NCI-H1105 treated with DMSO at 0.1 percent for 48 hours (cell line): ENCODE data around the gene PSMD8.
"Not testable (repeated sequence)": the region's sequence is repeated elsewhere in the genome, so short reads cannot be mapped to it uniquely, and the experiment has no call there.

Experiments
- DNase-seq: peaks from one replicate; lab custom pipeline; 2025; lab: John Stamatoyannopoulos, UW

PSMD8 gene

DNA sequence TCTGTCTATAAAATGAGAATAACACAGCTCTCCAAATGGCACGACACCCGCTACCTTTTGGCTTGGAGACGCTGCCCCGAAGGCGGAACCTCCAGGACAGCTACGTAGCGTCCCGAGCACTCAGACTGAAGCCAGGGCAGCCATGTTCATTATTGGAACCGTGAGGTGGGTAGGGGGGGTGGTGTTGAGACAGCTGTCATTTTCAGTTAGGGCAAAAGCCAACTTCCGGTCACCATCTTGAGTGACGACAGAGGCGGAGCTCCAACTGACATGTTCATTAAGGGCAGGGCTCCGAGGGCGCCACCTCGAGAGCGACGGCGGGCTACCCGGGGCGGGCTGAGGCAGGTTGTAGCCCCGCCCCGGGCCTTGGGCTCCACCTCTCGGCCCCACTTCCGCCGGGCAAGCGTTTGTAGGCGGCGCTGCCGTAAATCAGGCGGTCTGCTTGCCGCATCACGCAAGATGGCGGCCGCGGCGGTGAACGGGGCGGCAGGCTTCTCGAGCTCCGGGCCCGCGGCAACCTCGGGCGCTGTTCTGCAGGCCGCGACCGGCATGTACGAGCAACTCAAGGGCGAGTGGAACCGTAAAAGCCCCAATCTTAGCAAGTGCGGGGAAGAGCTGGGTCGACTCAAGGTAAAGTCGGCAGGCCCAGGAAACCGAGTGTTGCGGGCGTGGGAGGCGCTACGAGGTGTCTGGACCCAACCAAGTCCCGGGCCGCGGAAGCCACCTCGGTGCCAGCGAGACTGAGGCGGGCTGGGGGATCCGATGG is at the start of gene PSMD8:
PSMD8 (plus strand) TSS at position 240 of the 766 bp plus-strand sequence; CDS start at position 271, 31 bp downstream.
- DNase-seq, result peak; percentile 99

DNA sequence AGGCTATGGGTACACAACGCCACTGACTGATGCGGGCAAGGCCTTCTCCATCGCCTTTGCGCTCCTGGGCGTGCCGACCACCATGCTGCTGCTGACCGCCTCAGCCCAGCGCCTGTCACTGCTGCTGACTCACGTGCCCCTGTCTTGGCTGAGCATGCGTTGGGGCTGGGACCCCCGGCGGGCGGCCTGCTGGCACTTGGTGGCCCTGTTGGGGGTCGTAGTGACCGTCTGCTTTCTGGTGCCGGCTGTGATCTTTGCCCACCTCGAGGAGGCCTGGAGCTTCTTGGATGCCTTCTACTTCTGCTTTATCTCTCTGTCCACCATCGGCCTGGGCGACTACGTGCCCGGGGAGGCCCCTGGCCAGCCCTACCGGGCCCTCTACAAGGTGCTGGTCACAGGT is 47.8 kb upstream of the PSMD8 start:
- no peak for DNase-seq

DNA sequence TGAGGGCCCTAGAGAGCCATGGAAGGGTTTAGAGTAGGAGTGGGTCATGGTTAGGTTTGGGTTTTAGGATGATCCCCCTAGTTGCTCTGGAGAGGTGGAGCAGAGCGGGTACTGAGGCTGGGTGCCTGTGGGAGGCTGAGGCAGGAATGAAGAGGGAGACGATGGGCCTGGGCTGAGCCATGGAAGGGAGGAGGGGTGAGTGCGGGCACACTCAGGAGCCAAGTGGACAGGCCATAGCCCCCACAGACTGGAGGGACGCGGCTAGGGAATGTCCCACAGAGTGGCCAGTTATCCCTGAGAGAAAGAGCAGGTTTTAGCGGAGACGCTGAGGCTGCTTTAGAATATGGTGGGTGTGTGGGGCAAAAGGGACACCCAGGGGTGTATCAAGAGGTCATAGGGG is 44.7 kb upstream of the PSMD8 start:
- DNase-seq, result no peak

DNA sequence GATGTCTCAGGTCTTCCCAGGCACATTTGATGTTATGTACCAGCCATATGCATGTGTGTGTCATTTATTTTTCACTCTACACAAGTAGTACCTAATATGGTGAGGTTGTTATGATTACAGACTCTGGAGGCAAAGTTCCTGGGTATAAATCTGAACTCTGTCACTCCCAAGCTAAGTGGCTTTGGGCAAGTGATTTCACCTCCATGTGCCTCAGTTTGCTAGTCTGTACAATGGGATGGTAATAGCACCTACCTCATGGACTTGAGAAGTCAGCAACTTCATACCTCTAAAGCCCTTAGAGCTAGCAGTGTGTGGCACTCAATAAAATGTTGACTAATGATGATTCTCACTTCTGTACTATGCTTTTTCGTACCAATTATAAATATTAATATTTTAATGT is 42.6 kb upstream of the PSMD8 start:
- DNase-seq, result no peak

DNA sequence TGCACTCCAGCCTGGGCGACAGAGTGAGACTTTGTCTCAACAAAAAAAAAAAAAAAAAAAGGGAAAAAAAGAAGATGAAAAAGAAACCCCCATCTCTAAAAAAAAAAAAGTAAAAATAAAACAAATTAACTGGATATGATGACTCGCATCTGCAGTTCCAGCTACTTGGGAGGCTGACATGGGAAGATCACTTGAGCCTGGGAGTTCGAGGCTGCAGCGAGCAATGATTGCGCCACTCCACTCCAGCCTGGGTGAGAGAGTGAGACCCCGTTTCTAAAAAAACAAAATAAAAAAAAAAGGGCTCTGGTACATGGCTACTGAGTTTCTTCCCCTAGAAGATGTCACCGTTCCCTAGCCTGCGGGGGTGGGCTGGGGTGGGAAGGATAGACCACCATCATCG is 41.1 kb upstream of the PSMD8 start:
- DNase-seq, result no peak

DNA sequence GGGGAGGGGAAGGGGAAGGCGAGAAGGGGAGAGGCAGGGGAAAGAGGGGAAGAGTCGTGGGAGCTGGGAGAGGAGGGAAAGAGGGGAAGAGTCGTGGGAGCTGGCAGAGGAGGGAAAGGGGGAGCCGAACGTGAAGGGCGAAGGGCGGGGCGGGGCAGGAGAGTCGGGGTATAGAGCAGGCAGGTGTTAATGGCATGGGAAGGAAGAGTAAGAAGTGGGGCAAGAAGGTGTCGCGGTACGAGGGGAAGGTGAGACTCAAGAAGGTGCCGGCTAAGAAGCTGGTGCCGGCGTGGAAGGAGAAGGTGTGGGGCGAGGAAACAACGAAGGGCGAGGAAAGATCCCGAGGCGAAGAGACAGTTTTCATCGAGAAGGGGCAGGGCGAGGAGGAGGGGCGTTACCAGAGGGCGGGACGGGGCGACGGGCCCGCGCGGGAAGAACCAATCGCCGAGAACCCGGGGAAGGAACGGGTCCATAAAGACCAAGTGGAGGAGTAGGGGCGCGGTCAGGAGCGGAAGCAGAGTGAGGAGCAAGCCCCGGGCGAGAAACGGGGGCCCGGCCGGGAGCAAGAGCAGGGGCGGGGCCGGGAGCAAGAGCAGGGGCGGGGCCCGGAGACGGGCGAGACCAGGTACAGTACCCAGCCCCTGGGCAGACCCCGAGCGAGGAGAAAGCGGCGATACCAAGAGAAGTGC is 38.3 kb upstream of the PSMD8 start:
- DNase-seq, result peak; percentile 96

DNA sequence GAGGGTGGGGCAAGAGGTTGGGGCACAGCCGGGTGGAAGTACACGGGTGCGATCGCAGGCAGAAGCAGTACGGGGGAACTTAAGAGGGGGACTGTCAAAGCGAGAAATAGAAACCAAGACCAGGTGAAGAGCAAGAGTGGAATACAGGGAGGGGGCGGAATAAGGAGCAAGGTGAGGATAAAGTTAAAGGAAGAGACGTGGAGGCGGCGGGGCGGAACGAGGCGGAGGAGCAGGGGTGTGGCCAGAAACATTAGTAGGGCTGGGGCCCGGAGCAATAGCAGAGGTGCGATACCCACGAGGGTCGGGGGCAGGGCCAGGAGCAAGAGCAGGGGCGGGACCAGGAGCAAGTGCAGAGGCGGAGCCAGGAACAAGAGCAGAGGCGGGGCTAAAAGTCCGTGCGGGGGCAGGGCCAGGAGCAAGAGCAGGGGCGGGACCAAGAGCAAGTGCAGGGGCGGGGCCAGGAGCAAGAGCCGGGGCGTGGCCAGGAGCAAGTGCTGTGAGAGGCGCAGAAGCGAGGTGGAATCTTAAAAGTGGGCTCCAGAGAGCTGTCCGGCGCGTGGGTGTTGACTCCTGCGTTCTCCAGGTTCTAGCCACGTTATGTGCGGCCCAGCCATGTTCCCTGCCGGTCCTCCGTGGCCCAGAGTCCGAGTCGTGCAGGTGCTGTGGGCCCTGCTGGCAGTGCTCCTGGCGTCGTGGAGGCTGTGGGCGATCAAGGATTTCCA is 37.6 kb upstream of the PSMD8 start:
- peak; percentile 94 for DNase-seq

DNA sequence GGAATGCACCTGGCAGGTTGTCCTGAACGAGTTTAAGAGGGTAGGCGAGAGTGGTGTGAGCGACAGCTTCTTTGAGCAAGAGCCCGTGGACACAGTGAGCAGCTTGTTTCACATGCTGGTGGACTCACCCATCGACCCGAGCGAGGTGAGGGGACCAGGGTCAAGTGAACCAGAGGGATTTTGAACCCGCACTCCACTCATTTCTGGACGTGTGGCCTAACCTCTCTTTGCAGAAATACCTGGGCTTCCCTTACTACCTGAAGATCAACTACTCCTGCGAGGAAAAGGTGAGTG is 37.1 kb upstream of the PSMD8 start:
- DNase-seq, result no peak

DNA sequence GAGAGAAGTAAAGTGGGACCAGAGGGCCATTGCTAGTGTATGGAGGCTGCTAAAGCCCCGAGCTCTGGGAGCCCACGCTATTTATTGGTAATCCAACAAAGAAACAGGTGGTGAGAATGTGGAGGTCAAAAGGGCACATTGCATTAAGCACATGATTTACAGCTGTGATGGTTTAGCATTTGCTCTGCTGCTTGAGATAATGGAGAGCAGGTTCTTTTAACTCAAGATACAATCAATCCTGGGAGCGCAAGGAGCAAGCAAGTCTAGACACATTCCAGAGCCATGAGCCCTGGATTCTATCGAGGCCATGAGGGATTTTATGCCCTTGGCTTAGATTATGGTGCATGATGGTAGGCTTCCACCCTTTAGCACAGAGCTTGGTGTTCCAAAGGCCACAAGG is 35.4 kb upstream of the PSMD8 start:
- not testable (repeated sequence) for DNase-seq

DNA sequence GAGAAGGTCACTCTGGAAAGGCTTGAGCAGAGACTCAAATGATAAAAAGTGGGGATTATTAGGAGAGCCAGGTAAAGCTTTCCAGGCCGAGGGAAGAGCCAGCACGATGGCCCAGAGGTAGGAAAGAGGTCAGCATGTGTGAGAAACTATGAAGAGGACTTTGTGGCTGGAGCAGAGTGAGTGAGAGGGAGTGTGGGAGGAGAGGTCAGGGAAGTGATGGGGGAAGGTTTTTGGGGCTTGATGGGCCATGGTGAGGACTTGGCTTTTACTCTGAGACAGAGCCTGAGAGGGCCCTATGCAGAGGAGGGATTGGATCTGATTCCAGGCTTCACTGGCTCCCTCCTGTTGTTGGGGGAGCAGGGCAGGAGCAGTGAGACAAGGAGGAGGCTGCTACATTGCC is 33.4 kb upstream of the PSMD8 start:
- no peak for DNase-seq

DNA sequence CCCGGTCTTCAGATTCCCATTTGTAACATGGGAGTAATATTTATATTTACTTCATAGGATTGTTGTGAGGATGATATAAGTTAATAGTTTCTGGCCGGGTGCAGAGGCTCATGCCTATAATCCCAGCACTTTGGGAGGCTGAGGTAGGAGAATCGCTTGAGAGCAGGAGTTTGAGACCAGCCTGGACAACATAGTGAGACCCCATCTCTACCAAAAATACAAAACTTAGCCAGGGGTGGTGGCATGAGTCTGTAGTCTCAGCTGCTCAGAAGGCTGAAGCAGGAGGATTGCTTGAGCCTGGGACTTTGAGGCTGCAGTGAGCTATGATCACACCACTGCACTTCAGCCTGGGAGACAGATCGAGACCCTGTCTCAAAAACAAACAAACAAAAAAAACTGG is 27.5 kb upstream of the PSMD8 start:
- no peak for DNase-seq

DNA sequence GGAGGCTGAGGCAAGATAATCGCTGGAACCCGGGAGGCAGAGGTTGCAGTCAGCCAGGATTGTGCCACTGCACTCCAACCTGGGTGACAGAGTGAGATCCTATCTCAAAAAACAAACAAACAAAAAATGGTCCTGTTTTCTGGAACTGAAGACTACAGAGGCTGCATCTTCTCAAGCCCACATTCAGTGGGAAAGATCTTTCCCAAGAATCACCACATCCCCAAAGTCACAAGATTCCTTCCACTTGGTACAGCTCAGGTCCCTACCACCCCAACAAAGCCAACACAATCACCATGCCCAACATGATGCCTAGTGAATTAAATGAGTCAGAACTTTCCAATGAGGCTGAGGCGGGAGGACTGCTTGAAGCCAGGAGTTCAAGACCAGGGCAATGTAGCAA is 23.5 kb upstream of the PSMD8 start:
- no peak for DNase-seq

DNA sequence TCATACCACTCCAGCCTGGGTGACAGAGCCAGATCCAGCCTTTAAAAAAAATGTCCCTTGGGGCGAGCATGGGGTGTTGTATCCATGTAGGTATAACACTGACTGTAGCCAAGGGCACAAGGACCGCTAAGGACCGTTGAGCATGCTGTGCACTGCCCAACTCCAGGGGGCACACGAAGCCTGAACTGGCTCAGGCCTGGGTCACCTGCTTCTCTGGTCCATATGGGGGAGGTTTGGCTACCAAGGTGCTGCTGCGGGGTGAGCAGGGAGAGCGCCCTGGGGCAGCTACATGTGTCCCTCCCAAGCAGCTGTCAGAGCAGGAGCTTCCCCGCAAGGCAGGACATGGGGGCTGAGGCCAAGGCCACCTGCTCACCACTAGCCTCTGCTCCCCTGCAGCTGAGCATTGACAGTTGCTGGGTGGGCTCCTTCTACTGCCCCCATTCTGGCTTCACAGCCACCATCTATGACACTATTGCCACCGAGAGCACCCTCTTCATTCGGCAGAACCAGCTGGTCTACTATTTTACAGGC is 22.4 kb upstream of the PSMD8 start:
- no peak for DNase-seq

DNA sequence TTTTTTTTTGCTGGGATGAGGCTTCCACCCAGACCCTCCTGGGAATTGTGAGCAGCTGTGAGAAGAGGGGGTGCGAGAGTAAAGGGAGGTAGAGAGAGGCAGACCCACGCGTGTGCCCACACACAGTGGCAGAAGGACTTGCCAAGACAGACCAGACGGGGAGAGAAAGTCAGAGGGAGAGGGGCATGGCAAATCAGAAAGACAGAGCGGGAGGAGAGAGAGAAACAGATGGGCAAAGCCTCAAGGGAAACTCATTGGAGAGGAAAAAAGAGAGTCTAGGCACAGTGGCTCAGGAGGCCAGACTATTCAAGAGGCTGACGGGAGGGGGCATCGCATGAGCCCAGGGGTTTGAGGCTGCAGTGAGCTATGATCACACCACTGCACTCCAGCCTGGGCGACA is 21.8 kb upstream of the PSMD8 start:
- DNase-seq, result no peak

DNA sequence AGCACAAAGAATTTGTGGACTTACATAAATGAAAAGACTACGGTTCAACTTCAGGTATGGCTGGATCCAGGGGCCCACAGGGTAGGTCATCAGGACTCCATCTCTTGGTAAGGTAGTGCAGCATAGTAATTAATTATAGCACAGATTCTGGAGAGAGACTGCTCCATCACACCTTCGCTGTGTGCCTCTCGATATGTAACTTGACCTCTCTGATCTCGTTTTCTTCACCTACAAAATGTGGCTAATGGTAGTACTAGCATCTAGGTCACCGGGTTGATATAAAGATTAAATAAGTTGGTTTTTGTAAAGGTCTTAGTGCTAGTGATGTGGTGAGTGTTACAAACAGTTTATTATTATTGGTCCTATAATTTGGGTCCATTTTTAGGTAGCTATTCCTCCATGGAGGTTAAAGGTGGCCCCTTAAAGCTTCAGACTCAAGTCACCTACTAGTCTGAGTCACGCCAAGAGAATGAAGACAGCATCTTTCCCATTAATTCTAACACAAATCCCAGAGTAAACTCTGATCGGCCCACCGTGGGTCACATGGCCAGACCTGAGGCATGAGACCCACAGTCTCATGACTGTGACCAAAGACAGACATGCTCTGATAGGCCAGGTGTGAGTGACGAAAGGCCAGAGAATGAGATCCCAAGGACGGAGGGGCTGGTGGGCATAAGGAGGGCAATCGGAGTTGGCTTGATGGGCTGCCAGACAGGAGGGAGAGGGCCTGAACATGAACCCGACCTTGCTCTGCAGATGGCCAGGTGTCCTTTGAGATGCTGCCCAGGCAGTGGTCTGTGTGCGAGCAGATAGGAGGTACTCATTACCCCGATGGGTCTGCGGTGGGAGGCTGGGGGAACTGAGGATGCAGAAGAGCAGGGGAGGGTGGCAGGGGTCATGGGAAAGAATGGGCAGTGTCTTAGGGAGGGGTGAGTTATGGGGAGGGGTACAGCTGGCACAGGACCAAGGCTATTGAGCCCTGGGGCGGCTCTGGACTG is 18.3 kb upstream of the PSMD8 start:
- no peak for DNase-seq

DNA sequence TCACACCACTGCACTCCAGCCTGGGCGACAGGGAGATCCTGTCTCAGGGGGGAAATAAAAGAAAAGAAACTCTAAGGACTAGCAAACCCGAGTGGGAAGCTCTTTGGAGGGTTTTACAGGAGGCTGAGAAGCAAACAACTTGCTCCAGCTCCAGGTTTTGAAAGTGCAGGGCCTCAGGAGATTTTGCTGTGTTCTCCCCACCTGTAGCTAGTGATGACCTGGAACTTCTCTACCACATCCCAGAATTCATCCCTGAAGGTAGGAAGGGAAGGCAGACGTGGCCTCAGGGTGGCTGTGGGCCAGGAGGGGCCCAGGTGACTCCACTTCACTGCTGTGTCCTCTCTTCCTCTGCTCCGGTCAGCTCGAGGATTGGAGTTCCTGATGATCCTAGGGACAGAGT is 16.3 kb upstream of the PSMD8 start:
- DNase-seq, result no peak

DNA sequence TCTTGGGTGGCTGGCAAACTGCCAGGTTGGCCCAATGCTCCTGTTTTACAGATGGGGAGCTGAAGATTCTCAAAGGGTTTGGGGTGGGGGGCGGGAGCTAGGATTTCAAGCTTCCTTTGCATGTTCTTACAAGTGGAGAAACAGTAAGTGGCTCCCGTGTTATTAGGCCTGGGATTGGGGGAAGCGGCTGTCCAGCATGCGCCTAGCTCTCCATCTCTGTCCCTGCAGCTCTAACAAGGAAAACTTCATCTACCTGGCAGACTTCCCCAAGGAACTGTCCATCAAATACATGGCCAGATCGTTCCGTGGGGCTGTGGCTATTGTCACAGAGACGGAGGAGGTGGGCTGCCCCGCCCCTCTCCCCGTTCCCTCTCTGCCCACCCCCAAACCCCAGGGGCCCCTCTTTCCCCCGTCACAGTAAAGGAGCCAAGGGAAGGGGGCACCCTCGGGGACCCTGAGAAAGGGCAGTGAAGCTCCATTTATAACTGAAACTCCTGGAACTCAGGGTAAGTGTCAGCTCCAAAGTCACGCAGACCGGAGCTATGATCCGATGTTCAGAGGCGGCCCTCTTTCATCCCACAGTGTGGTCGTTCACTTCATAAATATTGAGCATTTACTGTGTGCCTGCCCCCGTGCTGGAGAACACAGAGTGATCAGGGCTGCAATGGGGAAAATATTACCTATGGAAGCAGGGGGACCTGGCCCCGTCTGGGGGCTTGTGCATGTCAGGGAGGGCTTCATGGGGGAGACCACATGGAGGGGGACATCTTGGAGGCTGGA is 14.9 kb upstream of the PSMD8 start:
- no peak for DNase-seq

DNA sequence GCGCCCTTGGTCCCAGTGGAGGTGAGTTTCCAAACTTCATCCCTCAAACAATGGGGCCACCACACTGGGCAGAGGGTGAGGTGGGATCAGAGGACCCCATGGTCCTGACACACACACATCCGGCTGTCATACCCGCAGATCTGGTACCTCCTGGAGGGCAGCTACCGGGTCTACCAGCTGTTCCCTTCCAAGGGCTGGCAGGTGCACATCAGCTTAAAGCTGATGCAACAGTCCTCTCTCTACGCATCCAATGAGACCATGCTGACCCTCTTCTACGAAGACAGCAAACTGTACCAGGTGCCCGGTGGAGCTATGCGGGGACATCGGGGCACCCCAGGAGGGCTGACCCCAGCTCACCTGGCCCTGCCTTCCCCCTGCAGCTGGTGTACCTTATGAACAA is 14.0 kb upstream of the PSMD8 start:
- DNase-seq, result no peak

DNA sequence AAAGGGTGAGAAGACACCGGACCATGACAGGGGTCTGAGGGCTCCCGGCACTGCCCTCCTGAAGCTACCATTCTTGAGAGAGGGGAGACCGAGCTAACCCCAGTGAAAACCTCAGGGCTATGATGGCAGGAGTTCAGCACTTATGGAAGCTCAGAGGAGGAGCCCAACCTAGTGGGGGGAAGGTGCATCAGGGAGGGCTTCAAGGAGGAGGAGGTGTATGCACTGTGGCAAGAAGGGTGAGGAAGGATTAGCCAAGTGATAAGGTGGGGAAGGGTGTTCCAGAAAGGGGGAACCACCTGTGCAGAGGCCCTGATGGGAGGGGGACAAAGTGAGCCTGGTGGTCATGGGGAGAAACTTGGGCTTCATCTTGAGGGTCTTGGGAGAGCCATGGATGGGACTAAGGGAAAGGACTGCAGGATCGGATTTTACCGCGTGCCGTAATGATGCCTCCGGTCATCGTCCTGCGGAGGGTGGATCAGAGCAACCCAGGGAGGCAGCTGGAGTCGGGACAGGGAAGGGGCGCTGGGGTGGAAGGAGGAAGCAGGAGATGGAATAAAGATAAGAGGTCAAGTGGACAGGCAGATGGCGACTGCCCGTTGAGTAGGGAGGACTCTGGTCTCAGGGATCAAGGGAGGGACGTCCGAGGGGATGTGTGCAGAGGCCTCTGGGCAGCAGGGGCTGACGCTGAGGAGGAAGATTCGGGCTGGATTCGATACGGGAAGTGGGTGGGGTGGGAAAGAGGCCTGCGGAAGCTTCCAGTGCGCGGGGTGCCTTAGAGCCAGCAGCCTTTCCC is 13.3 kb upstream of the PSMD8 start:
- no peak for DNase-seq

DNA sequence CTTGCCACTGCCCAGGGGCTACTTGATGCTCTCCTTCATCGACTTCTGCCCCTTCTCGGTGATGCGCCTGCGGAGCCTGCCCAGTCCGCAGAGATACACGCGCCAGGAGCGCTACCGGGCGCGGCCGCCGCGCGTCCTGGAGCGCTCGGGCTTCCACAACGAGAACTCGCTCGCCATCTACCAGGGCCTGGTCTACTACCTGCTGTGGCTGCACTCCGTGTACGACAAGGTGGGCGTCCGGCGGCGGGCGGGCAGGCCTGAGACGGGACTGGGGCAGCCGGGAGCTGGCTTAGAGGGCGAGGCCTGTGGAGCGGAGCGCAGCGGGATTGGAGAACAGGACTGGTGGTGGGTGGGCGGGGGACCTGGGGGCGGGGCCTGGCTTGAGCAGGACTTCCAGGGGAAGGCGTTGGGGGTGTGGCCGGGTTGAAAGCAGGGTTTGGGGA is 12.7 kb upstream of the PSMD8 start:
- DNase-seq, result peak; percentile 81
